GM21723 (cell line): ENCODE data around the gene MLF1.
"Not testable (repeated sequence)": the region's sequence is repeated elsewhere in the genome, so short reads cannot be mapped to it uniquely, and the experiment has no call there.

Experiments used
- ATAC-seq: cut with Tn5 transposase; IDR thresholded peaks from one replicate; pipeline ENCODE4 v1.9.1; 2021; ENCODE audit warnings: mild to moderate bottlenecking, moderate library complexity; ENCODE audit not compliant: unreplicated experiment

MLF1 gene, protein sequence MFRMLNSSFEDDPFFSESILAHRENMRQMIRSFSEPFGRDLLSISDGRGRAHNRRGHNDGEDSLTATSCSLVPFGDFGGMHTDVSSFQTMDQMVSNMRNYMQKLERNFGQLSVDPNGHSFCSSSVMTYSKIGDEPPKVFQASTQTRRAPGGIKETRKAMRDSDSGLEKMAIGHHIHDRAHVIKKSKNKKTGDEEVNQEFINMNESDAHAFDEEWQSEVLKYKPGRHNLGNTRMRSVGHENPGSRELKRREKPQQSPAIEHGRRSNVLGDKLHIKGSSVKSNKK

DNA sequence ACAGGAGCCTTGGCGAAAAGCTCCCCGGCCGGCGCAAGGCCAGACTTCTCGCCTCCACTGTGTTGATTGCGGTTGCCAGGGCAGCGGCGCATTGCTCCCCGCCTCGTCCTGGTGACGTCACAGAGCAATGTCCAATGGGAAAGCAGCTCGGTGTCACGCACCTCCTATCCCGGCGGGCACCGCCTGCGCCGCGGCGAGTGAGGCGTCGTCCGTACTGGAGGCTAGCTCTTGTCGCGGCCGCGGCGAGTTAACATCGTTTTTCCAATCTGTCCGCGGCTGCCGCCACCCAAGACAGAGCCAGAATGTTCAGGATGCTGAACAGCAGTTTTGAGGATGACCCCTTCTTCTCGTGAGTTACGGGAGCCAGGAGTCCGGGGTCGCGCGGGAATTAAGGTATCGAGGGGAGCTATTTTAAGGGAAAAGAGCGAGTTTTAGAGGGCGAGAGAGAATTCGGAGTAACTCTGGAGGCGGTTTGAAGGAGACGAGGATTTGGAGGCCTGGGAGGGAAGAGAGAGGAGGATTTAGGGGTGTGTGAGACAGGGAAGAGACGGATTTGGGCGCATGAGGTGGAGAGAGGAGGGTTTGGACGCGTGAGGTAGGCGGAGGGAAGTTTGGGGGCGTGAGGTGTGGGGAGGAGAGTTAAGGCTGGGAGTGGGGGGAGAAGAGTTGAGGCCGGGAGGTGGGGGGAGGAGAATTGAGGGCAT lies at the start of gene MLF1:
Gene MLF1, plus strand, starts transcription at position 196 of the 704 bp plus-strand sequence. Its CDS starts 107 bp downstream, at position 303.
- peak; percentile 100 for ATAC-seq

DNA sequence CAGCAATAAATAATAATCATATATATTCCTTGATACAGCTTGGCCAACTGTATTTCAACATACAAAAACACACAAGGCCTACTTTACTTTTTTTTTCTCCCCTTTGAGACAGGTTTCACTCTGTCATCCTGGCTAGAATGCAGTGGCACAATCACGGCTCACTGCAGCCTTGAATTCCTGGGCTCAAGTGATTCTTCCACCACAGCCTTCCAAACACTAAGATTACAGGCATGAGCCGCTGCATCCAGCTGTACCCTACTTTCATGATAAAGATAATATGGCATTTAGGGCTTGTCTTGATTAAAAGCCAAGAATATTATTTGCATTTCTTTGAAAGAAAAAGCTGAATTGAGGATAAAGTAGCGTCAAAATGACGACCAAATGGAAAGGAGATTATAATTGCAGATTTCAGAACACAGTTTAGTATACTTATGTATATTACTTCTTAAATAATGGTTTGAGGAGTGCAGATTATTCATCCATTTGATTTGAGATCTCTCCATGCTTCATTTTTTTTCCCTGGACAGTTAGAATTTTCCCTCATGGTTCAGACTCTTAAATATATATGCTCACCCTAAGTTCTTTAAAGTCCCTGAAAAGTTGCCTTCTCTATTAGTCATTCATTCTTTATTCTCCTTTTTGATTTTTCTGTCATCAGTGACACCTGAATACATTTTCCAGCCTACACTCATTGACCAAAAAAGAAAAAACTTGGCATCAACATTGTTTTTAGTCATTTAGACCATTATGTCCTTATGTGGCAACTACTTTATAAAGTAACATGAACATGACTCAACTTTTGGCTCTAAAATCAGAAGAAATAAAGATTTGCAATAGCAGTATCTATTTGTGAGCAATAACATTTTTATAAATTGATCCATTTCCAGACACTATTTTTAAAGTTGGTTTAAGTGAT lies 48.5 kb upstream of the MLF1 start:
- no peak for ATAC-seq

- no peak for ATAC-seq
These were observed 42.8 kb upstream of the MLF1 start for GRCh38 chr3:158528076-158528674.

DNA sequence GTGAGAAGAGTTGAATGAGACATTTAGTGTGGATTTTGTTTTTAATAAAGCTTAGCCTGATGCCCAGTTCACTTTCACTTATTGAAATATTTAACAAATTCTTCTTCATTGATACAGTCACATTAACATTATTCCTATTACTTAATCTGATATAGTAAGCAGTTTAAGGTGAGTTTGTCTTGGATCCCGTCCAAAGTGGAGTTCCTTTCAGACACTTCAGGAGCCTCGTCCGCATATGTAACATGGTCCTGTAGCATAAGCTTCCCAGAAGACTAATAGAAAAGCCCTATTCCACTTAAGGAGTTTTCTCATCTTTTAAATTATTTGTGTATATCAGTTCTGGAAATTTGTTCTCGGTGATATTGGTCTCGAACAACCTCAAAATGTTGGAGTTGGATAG lies 39.7 kb upstream of the MLF1 start:
- no peak for ATAC-seq

DNA sequence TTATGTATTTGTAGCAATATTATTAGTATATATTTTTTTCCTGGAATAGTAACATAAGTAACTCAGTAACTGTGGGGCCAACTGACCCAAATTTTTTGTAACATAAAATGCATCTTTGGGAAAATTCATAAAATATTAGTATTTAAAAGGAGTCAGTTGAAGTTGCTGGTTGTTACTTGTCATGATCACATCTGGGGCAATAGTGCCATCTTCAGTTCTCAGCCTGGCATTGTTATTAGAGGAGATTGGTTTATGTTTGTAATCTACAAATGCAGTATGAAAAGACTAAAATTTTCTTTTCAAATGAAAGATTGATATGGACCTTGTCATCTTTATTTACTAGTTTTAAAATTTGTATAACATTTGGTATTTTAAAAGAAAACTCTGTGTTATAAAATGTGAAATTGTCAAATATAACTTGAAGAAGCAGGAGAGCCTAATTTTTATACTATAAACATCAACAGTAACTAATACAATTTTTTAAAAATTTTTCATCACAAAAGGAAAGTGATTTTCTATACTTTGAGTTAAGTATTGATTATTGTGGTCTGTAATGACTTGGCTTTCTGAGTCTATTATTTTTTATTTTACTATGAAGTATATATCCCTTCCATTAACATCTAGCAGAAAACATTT lies 38.8 kb upstream of the MLF1 start:
- ATAC-seq, result no peak

DNA sequence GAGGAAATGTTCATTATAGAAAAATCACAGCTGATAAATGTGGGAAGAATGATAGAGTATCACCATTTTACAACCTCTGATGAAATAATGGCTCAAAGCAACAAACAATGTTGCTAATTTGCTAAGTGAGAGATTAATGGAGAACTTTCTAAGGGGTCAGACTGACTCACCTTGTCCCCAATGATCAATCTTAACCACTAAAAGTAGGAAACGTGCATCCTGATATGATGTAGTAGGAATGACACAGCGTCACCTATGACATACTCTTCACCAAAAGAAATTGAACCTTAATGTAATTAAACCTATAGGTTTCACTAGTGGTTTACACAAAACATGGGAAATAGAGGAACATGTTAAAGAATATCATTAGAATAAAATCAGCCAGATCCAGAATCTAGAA lies 35.1 kb upstream of the MLF1 start:
- ATAC-seq, result no peak

GRCh38 chr3:158539414-158540014 lies 31.5 kb upstream of the MLF1 start:
- ATAC-seq, result peak; percentile 67

DNA sequence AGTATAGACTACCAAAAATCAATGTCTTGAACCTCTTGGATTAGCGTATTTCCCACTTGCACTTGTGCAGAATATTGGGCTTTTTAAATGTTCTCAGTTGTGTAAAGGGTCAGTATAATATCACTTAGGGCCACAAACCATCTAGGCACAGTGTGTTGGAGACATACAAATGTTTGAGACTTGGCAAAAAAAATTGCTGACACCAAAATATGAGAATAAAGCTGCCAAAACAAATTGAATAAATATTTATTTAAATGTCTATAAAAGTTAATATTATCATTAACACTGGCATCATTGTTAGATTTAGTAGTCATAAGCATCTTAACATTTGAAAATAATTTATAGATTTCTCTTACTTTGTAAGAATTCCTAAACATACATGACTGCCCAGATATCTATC lies 30.9 kb upstream of the MLF1 start:
- no peak for ATAC-seq

- no peak for ATAC-seq
These were observed 22.3 kb upstream of the MLF1 start for GRCh38 chr3:158548691-158549090.

DNA sequence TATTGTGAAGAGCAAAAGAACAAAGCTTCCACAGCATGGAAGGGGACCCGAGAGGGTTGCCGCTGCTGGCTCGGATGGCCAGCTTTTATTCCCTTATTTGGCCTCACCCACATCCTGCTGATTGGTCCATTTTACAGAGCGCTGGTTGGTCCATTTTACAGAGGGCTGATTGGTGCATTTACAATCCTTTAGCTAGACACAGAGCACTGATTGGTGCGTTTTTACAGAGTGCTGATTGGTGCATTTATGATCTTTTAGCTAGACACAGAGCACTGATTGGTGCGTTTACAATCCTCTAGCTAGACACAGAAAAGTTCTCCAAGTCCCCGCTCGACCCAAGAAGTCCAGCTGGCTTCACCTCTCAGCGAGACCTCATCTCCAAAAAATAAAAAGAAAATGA lies 21.1 kb upstream of the MLF1 start:
- not testable (repeated sequence) for ATAC-seq

- ATAC-seq, result no peak
These were observed 18.9 kb upstream of the MLF1 start for GRCh38 chr3:158552124-158552523.

DNA sequence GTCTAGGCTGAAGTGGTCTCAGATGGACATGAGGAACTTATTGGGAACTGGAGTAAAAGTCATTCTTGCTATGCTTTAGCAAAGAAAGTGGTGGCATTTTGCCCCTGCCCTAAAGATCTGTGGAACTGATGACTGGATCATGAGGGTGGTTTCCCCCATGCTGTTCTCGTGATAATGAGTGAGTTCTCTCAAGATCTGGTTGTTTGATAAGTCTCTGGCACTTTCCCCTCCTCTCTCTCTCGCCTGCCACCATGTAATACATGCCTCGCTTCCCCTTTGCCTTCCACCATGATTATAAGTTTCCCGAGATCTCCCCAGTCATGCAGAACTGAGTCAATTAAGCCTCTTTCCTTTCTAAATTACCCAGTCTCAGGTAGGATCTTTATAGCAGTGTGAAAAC lies 11.5 kb upstream of the MLF1 start:
- ATAC-seq, result no peak

GRCh38 chr3:158560979-158561378 lies 10.0 kb upstream of the MLF1 start:
- ATAC-seq, result no peak

GRCh38 chr3:158562674-158563073 lies 8.3 kb upstream of the MLF1 start:
- ATAC-seq, result no peak

GRCh38 chr3:158563076-158563475 lies 7.9 kb upstream of the MLF1 start:
- ATAC-seq, result no peak

DNA sequence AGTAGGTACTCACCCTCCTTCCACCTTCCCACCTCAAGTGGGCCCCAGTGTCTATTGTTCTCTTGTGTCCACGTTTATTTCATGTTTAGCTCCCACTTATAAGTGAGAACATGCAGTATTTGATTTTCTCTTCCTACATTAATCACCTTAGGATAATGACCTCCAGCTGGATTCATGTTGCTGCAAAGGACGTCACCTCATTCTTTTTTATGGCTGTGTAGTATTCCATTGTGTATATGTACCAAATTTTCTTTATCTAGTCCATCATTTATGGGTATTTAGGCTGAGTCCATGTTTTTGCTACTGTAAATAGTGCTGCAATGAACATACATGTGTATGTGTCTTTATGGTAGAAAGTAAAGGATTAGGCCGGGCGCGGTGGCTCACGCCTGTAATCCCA lies 5.9 kb upstream of the MLF1 start:
- no peak for ATAC-seq

DNA sequence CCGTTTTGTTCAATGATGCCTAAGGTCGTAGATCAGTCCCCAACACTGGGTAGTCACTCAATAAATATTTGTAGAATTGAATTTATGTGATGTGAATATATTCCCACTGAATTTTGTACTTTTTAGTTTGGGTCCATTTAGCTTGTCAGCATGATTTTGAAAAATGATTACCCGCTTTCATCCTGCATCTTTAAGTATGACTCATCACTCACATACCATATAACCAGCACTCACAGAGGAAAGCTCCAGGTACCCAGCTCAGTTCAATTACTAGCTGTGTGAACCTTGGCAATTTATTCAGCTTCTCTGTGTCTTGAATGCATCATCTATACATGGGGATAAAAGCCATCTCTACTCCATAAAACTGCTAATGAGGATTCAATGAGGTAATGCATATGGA lies 2.2 kb upstream of the MLF1 start:
- no peak for ATAC-seq

- ATAC-seq, result no peak
These were observed 1.2 kb upstream of the MLF1 start for GRCh38 chr3:158569794-158570193.

- ATAC-seq, result no peak
These were observed 1.2 kb downstream of the MLF1 start for GRCh38 chr3:158571969-158572765.

DNA sequence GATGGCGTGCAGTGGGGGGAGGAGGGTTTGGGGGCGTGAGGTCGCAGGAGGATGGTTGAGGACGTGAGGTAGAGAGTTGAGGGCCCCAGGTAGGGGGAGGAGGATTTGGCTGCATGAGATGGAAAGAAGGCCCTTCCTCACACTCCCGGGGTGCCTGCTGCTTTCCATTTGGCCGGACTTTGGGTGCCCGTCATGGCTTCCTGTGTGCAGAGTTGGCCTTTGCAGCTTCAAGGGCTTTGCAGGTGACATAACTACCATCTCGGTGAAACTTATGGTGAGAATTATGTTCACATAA lies 1.7 kb downstream of the MLF1 start:
- ATAC-seq, result no peak
